Naive thymus-derived CD4-positive, alpha-beta T cell (primary cell): Measurements from ENCODE around the gene AADACL3. TPM values are rescaled to one million over a fixed set of nuclear protein-coding genes. Genes with fewer than 3 reads are reported as not detected.
"Not testable (repeated sequence)": the region's sequence is repeated elsewhere in the genome, so short reads cannot be mapped to it uniquely, and the experiment has no call there.

Experiments used
- ATAC-seq: fragments of 150-1000 bp; cut with Tn5 transposase; 2 replicates; pipeline ENCODE4 v1.10.0; 2021; ENCODE audit warnings: mild to moderate bottlenecking, moderate library complexity
- CTCF ChIA-PET: fragments of 350-600 bp; sonication (Branson Sonifier 250); formaldehyde crosslinking; loops from one replicate; lab custom pipeline; 2021; ENCODE audit warnings: antibody characterized with exemption; lab: Charles Lee
- POLR2A ChIA-PET: fragments of 350-600 bp; sonication (Branson Sonifier 250); formaldehyde crosslinking; loops from one replicate; lab custom pipeline; 2021; ENCODE audit warnings: antibody characterized with exemption, inconsistent platforms; lab: Charles Lee
- DNase-seq, 9 donors: peaks; one replicate each; pipeline versions ENCODE4 v3.0.0 to v3.0.0-alpha.2; 2020 to 2022; ENCODE audit warnings: mixed read lengths in 1 of 9
- H3K27ac ChIP-seq: one replicate; pipeline ENCODE4 v1.7.0; 2013; ENCODE audit warnings: mild to moderate bottlenecking, low read depth, low read length, moderate library complexity
- H3K27me3 ChIP-seq, 2 donors: one replicate each; pipeline ENCODE4 v1.7.0; 2013; ENCODE audit warnings: low read length in 2 of 2, mild to moderate bottlenecking in 2 of 2, moderate library complexity in 2 of 2; ENCODE audit not compliant: control insufficient read depth in 2 of 2, insufficient read depth in 2 of 2
- H3K36me3 ChIP-seq, 3 experiments: 1 replicate in 2 of 3; 2 replicates in 1 of 3; pipeline ENCODE4 v1.7.0; 2013; ENCODE audit warnings: low read length in 3 of 3, mild to moderate bottlenecking in 3 of 3, moderate library complexity in 1 of 3; ENCODE audit not compliant: insufficient read depth in 3 of 3, control insufficient read depth in 2 of 3
- H3K4me1 ChIP-seq, 2 donors: one replicate each; pipeline ENCODE4 v1.7.0; 2013; ENCODE audit warnings: low read length in 2 of 2, mild to moderate bottlenecking in 2 of 2, moderate library complexity in 1 of 2; ENCODE audit not compliant: control insufficient read depth in 2 of 2, insufficient read depth in 2 of 2
- H3K4me3 ChIP-seq: 2 replicates; pipeline ENCODE4 v1.7.0; 2013; ENCODE audit warnings: mild to moderate bottlenecking, low read length
- H3K9me3 ChIP-seq, 3 experiments: 1 replicate in 2 of 3; 2 replicates in 1 of 3; pipeline ENCODE4 v1.7.0; 2013; ENCODE audit warnings: low read length in 3 of 3; ENCODE audit not compliant: control insufficient read depth in 2 of 3
- H3K27ac Mint-ChIP-seq, 9 donors: one replicate each; pipeline ENCODE4 v1.8.0; 2020 to 2022; ENCODE audit warnings: mixed read lengths in 9 of 9, mild to moderate bottlenecking in 8 of 9, moderate library complexity in 5 of 9, inconsistent platforms in 2 of 9
- H3K27me3 Mint-ChIP-seq, 5 donors: one replicate each; pipeline ENCODE4 v1.8.0; 2021 to 2022; ENCODE audit warnings: mixed read lengths in 5 of 5, mild to moderate bottlenecking in 1 of 5
- H3K36me3 Mint-ChIP-seq, 5 donors: one replicate each; pipeline ENCODE4 v1.8.0; 2020 to 2022; ENCODE audit warnings: mixed read lengths in 5 of 5, mild to moderate bottlenecking in 3 of 5, inconsistent platforms in 1 of 5
- H3K4me1 Mint-ChIP-seq, 7 donors: one replicate each; pipeline ENCODE4 v1.8.0; 2020 to 2022; ENCODE audit warnings: mixed read lengths in 7 of 7, mild to moderate bottlenecking in 3 of 7, inconsistent platforms in 1 of 7
- H3K4me3 Mint-ChIP-seq, 10 donors: one replicate each; pipeline ENCODE4 v1.8.0; 2020 to 2022; ENCODE audit warnings: mild to moderate bottlenecking in 10 of 10, mixed read lengths in 10 of 10, moderate library complexity in 6 of 10, inconsistent platforms in 2 of 10
- H3K9me3 Mint-ChIP-seq, 11 donors: one replicate each; pipeline ENCODE4 v1.8.0; 2020 to 2022; ENCODE audit warnings: mixed read lengths in 11 of 11, mild to moderate bottlenecking in 4 of 11, inconsistent platforms in 1 of 11, moderate library complexity in 1 of 11
- intact Hi-C, 2 donors: fragments of 100-400 bp; cut with micrococcal nuclease; formaldehyde crosslinking; loops; one replicate each; pipeline ENCODE4 v1.15.1; 2023
- polyA plus RNA-seq, 2 donors: library from polyadenylated mRNA; unstranded; fragments of 300-500 nt; fragmentation: Illumina TruSeq; gene quantifications; one replicate each; pipeline ENCODE4 v1.2.3, GENCODE V29; 2021
- total RNA-seq, 6 experiments: library from RNA in 5 of 6; stranded (reverse) in 5 of 6; gene quantifications; 1 replicate in 5 of 6; 2 replicates in 1 of 6; pipeline ENCODE4 v1.2.3 and lab custom pipeline; 2021 to 2026

AADACL3 gene
- total and polyA plus RNA-seq, 7 experiments from 2014 or later, result not detected

DNA sequence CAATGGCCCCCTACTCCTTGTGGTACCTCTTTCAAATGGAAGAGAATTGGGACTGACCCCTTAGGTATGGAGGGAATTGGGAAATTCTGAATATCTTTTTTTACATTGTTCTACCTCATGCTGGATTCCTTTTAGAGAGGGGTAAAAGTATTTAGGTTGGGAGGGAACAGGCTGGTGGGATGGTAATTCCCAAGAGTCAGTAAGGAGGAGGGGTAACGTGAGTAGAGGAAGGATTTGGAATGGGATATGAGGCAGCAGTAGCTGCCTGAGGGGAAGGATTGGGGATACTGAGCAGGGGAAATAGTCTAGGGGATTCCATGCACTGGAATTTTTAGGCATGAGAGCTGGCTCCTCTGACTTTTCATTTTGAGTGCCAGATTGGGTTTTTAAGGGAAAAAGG lies 3.8 kb upstream of the AADACL3 start:
- Mint-ChIP-seq H3K4me3 (no peak overlapping the region), H3K4me1 (no peaks in the 10 kb centered on the region), H3K27ac (no peak overlapping the region), H3K27me3 (peaks cover 3 to 37% (median 18%) of the 10 kb centered on the region in 5 donors), H3K36me3 (no peaks in the 10 kb centered on the region), H3K9me3 (no peaks in the 10 kb centered on the region)
- H3K4me1 ChIP-seq, result no peaks in the 10 kb centered on the region
- H3K4me3 ChIP-seq, result no peak overlapping the region
- no peak overlapping the region for H3K27ac ChIP-seq
- no peaks in the 10 kb centered on the region for H3K27me3 ChIP-seq
- intact Hi-C loops, result no loop called here
- ChIA-PET POLR2A (no interaction called here), CTCF (interaction anchor here (0.6 kb wide), 1 partner anchor 15 kb away, joined by 3 read pairs; no protein-coding TSS in a partner anchor)
- DNase-seq (no peak), ATAC-seq (no peak)
- H3K36me3 ChIP-seq, result no peaks in the 10 kb centered on the region
- H3K9me3 ChIP-seq, result no peaks in the 10 kb centered on the region

DNA sequence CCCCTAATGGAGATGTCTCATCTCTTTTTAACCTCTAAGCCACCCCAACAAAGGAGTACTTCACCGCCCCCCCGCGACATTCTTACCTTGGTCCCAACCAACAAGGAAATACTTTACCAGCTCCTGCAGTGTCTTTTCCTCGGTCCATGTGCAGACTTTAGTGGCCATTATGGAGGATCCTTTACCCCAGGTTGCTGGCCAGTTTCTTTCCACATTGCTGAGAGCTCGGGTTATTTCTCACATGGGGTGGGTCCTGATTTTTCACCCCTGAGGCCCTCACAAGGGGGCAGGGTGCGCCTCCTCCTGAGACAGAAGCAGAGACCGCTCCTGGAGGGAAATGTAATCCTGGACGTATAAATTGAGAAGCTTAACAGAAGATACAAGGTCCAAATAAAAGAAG lies 3.0 kb upstream of the AADACL3 start:
- ChIA-PET CTCF (no interaction called here), POLR2A (no interaction called here)
- H3K9me3 ChIP-seq, result no peaks in the 10 kb centered on the region
- Mint-ChIP-seq H3K4me1 (no peaks in the 10 kb centered on the region), H3K4me3 (no peak overlapping the region), H3K27me3 (peaks cover 0 to 42% (median 15%) of the 10 kb centered on the region in 5 donors), H3K36me3 (no peaks in the 10 kb centered on the region), H3K27ac (no peak overlapping the region), H3K9me3 (no peaks in the 10 kb centered on the region)
- DNase-seq (no peak), ATAC-seq (no peak)
- no peaks in the 10 kb centered on the region for H3K36me3 ChIP-seq
- no peaks in the 10 kb centered on the region for H3K27me3 ChIP-seq
- H3K4me3 ChIP-seq, result no peak overlapping the region
- no peak overlapping the region for H3K27ac ChIP-seq
- intact Hi-C loops, result no loop called here
- no peaks in the 10 kb centered on the region for H3K4me1 ChIP-seq

DNA sequence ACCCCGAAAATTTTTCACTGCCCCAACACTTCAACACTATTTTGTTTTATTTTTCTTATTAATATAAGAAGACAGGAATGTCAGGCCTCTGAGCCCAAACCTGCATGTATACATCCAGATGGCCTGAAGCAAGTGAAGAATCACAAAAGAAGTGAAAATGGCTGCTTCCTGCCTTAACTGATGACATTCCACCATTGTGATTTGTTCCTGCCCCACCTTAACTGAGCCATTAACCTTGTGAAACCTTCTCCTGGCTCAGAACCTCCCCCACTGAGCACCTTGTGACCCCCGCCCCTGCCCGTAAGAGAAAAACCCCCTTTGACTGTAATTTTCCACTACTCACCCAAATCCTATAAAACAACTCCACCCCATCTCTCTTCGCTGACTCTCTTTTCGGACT lies 2.3 kb upstream of the AADACL3 start:
- DNase-seq, CTCF ChIA-PET, H3K27me3 ChIP-seq, H3K36me3 ChIP-seq, ATAC-seq, H3K9me3 ChIP-seq, H3K27ac Mint-ChIP-seq, H3K4me3 ChIP-seq, POLR2A ChIA-PET, intact Hi-C loops, H3K4me3 Mint-ChIP-seq, H3K27ac ChIP-seq, H3K4me1 Mint-ChIP-seq, H3K9me3 Mint-ChIP-seq, H3K36me3 Mint-ChIP-seq, H3K4me1 ChIP-seq: not testable (repeated sequence)
- H3K27me3 Mint-ChIP-seq, result peaks cover 0 to 43% (median 15%) of the 10 kb centered on the region in 5 donors

DNA sequence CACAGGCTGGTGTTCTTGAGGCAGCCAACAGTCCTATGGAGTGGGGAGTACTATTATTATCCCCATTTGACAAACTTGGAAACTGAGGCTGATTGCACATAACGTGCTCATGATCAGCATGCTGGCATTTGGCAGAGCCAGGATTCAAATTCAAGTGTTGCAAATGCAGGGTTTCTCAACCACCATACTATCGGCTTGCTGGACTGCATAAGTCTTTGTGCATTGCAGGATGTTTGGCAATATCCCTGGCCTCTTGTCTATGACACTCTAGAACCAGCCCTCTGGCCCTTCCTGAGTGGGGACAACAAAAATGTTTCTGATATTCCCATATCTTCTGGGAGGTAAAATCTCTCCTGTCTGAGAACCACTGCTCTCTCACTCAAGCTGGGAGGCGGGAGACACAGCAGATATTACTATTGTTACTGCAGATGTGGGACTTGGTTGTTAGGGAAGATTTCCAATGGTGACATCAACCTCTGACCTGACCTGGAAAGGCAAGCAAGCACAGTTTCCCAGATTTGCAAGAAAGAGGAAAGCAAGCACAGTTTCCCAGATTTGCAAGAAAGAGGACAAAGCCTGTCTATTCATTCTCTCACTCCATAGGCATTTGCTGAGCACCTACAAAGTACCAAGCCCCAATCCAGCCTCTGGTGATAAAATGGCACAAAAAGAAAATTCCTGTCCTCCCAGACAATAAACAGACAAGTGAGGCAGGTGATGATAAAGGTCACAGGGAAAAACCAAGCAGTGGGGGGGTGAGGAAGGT lies 1.0 kb upstream of the AADACL3 start:
- Histone ChIP-seq H3K27me3 (no peaks in the 10 kb centered on the region), H3K9me3 (no peaks in the 10 kb centered on the region), H3K4me1 (no peaks in the 10 kb centered on the region), H3K27ac (no peak overlapping the region), H3K4me3 (no peak overlapping the region), H3K36me3 (no peaks in the 10 kb centered on the region)
- peaks cover 0 to 49% (median 15%) of the 10 kb centered on the region in 5 donors for H3K27me3 Mint-ChIP-seq
- no peak overlapping the region for H3K27ac Mint-ChIP-seq
- ChIA-PET CTCF (no interaction called here), POLR2A (no interaction called here)
- no peaks in the 10 kb centered on the region for H3K36me3 Mint-ChIP-seq
- DNase-seq (no peak), ATAC-seq (no peak)
- H3K4me3 Mint-ChIP-seq, result no peak overlapping the region
- H3K4me1 Mint-ChIP-seq, result no peaks in the 10 kb centered on the region
- intact Hi-C loops, result no loop called here
- H3K9me3 Mint-ChIP-seq, result no peaks in the 10 kb centered on the region

DNA sequence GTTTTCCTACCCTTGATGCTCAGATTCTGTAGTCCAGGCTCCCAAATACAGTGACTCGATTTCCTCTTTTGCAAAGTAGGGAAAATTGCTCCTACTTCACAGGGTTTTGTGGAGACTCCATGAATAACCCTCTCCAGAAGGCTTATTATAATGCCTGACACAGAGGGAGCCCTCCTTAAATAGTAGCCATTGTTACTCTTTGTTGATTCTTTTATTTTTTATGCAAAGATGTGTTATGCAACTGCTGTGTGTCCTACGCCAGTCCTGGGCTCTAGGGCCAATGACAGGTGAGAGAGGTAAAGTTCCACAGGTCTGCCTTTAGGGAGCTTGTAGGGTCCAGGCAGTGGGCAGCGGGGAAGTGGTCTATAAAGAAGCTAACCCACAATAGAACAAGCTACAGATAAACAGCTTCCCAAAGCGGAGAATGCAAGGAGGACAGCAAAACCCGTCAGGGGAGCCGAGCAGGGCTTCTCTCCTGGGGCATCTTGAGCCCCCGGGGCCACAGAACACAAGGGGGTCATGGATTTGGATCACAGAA lies 1.5 kb downstream of the AADACL3 start:
- intact Hi-C loops, result no loop called here
- H3K27ac Mint-ChIP-seq, result no peak overlapping the region
- H3K27ac ChIP-seq, result no peak overlapping the region

DNA sequence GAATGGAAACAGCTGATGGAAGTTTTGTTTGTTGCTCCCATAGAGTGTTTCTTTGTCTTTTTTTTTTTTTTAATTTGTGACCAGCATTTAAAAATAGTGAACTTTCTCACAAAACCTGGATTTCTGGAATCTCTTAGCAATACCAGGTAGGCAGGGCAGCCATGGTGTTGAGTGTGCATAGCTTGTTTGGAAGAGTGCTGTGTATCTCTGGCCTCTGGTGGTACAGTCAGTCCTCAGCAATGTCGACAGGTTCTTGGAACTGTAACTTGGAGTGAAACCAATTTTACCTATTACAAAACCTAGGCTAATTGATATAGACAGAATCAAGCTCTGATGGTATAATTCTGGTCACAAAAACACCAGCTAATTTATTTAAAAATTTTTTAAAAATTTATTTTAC lies 6.7 kb downstream of the AADACL3 start:
- peaks cover 6 to 39% (median 30%) of the 10 kb centered on the region in 5 donors for H3K27me3 Mint-ChIP-seq
- no peak overlapping the region for H3K4me3 Mint-ChIP-seq
- Histone ChIP-seq H3K27ac (no peak overlapping the region), H3K27me3 (no peaks in the 10 kb centered on the region), H3K9me3 (no peaks in the 10 kb centered on the region), H3K36me3 (no peaks in the 10 kb centered on the region), H3K4me1 (no peaks in the 10 kb centered on the region), H3K4me3 (no peak overlapping the region)
- H3K27ac Mint-ChIP-seq, result no peak overlapping the region
- H3K36me3 Mint-ChIP-seq, result no peaks in the 10 kb centered on the region
- intact Hi-C loops, result no loop called here
- H3K4me1 Mint-ChIP-seq, result no peaks in the 10 kb centered on the region
- CTCF ChIA-PET, result no interaction called here
- peaks cover 0 to 1% (median 0%) of the 10 kb centered on the region in 11 donors for H3K9me3 Mint-ChIP-seq
- ATAC-seq (no peak), DNase-seq (no peak)
- POLR2A ChIA-PET, result no interaction called here

More for the DNA sequence above, 1.5 kb downstream of the AADACL3 start:
- Mint-ChIP-seq H3K4me3 (no peak overlapping the region), H3K27me3 (peaks cover 7 to 42% (median 11%) of the 10 kb centered on the region in 5 donors), H3K36me3 (no peaks in the 10 kb centered on the region), H3K4me1 (no peaks in the 10 kb centered on the region), H3K9me3 (no peaks in the 10 kb centered on the region)
- no peak overlapping the region for H3K4me3 ChIP-seq
- CTCF ChIA-PET, result no interaction called here
- ATAC-seq (no peak), DNase-seq (no peak)
- H3K9me3 ChIP-seq, result no peaks in the 10 kb centered on the region
- no peaks in the 10 kb centered on the region for H3K4me1 ChIP-seq
- H3K27me3 ChIP-seq, result no peaks in the 10 kb centered on the region
- POLR2A ChIA-PET, result no interaction called here
- H3K36me3 ChIP-seq, result no peaks in the 10 kb centered on the region

DNA sequence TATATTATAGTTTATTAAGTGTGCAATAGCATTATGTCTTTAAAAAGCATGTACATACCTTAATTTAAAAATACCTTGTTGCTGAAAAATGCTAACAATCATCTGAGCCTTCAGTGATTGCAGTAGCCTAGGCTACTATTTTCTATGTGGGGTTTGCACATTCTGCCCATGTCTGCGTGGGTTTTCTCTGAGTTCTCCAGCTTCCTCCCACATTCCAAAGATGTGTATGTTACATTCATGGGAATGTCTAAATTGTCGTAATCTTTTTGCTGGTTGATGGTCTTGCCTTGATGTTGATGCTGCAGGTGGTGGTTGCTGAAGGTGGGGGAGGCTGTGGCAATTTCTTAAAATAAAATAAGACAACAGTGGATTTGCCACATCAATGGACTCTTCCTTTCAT lies 12.5 kb downstream of the AADACL3 start:
- H3K4me3 ChIP-seq, result no peak overlapping the region
- H3K36me3 ChIP-seq, result no peaks in the 10 kb centered on the region
- Mint-ChIP-seq H3K4me3 (no peak overlapping the region), H3K36me3 (peaks cover 0 to 4% (median 0%) of the 10 kb centered on the region in 5 donors), H3K27me3 (peaks cover 11 to 75% (median 42%) of the 10 kb centered on the region in 5 donors), H3K9me3 (peaks cover 5 to 46% (median 20%) of the 10 kb centered on the region in 11 donors), H3K4me1 (no peaks in the 10 kb centered on the region), H3K27ac (no peak overlapping the region)
- DNase-seq (no peak), ATAC-seq (no peak)
- ChIA-PET CTCF (interaction anchor here (0.5 kb wide), 1 partner anchor 69 kb away, joined by 3 read pairs; no protein-coding TSS in a partner anchor), POLR2A (no interaction called here)
- no peaks in the 10 kb centered on the region for H3K9me3 ChIP-seq
- no peak overlapping the region for H3K27ac ChIP-seq
- no peaks in the 10 kb centered on the region for H3K27me3 ChIP-seq
- H3K4me1 ChIP-seq, result no peaks in the 10 kb centered on the region
- intact Hi-C loops, result no loop called here
